DLD1 (cell line): ENCODE measurements around the gene TLE4.
"Not testable (repeated sequence)": the region's sequence is repeated elsewhere in the genome, so short reads cannot be mapped to it uniquely, and the experiment has no call there.

Experiments used
- in situ Hi-C: cut with HindIII; loops from 2 replicates; pipeline ENCODE4 v1.10.0; 2017; ENCODE audit warnings: low sequenced_read_pairs

The TLE4 gene

GRCh38 chr9:79598562-79599345, 27.0 kb downstream of the TLE4 start:
- in situ Hi-C loops: no loop called here

DNA sequence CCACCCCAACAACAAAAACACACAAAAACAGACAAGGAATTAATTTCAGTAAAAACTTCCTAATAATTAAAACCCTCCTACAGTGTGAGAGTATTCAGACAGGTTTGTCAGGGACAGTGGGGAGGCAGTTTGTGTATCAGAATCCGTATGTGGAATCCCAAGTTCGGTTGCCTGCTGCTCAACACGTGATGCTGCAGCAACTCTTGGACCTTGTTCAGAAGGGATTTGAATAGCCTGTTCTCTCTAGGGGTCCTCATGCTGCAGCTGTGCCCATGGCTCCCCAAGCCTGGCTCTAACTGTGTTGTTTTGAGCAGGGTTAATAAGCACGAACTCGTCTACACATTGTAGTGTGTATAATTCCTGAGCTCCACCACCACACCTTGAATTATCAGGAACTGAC, 28.7 kb downstream of the TLE4 start:
- in situ Hi-C loops: no loop called here

DNA sequence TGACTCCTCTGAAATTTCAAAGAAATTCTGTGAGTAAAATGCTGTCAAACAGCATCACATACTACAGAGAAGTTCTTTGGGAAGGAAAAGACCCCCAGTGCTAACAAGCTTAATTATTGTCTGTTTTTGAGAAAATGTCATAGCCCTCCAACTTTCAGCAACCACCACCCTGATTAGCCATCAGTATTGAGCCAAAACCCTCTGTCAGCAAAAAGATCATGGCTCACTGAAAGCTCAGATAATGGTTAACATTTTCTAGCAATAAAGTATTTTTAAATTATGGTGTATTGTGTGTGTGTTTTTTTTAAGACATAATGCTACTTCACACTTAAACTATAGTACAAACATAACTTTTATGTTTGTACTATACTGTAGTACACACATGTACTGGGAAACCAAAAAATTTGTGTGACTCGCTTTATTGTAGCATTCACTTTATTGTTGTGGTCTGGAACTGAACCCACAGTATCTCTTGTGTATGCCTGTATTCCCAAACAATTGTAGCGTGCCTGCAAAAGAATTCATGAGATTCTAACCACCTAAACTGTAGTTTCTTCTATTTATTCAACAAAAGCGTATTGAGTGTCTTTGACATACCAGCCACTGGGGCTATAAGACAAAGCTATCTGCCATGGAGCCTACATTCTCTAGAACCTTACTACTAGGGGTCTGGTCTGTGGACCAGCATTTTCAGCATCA, 31.6 kb downstream of the TLE4 start:
- in situ Hi-C loops: no loop called here

GRCh38 chr9:79604149-79604548, 32.4 kb downstream of the TLE4 start:
- in situ Hi-C loops: no loop called here

DNA sequence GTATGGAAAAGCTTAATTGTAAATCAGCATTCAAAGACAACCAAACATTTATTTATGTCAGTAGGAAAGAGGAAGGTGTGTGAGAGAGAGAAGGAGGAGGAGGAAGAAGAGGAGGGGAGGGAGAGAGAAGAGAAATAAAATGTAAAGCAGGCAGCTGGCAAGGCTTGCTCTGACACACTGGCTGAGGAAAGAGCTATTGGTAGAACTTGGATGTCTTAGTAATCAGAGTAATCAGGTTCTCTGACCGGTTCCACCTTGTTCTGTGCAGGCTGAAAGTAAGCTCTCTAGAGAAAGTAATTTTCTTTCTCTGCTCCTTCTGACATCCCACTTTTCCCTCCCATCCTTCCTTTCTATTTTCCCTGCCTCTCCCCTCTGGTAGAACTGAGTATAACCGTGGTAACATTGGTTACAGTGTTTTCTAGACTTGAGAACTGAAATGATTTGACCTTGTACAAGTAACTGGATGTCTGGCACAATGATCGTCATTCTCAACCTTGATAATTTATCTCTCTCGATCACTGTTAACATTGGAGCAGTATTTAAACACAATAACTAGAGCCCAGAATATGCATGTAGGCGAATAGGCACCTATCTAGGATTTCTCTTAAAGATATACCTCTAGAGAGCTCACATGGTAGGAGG, 33.3 kb downstream of the TLE4 start:
- in situ Hi-C loops: no loop called here

DNA sequence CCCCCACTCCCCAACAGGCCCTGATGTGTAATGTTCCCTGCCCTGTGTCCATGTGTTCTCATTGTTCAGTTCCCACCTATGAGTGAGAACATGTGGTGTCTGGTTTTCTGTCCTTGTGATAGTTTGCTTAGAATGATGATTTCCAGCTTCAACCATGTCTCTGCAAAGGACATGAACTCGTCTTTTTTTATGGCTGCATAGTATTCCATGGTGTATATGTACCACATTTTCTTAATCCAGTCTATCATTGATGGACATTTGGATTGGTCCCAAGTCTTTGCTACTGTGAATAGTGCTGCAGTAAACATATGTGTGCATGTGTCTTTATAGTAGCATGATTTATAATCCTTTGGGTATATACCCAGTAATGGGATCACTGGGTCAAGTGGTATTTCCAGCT, 34.8 kb downstream of the TLE4 start:
- in situ Hi-C loops: not testable (repeated sequence)

- in situ Hi-C loops: no loop called here
Observed at GRCh38 chr9:79609468-79610018, 37.8 kb downstream of the TLE4 start.

DNA sequence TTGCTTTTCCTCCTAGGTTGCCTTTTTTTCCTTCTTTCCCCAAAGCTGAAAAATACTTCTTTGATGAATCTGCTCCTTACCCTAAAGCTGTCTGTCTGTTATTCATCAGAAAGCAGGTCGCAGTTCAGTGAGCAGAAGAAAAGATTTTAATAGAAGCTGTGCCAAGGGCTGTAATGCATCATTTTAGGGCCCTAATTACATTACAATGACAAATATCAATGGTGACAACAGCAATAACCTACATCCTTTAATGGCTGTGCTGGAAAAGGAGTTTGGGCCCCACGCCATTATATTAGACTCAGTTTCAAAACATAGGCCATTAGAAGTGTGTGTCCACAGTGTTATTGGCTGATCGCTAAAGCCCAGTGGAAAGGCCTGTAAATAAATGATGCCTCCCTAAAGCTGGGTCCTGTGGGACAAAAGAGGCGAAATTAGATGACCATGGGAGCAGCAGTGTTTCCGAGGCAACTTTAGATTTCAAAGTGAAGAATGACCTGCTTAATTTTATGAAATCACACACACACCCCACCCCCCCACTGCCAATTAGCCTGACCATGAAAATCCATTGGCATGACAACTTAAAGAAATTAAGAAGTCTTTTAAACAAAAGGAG, 38.4 kb downstream of the TLE4 start:
- in situ Hi-C loops: no loop called here

GRCh38 chr9:79610791-79611614, 39.2 kb downstream of the TLE4 start:
- in situ Hi-C loops: no loop called here

DNA sequence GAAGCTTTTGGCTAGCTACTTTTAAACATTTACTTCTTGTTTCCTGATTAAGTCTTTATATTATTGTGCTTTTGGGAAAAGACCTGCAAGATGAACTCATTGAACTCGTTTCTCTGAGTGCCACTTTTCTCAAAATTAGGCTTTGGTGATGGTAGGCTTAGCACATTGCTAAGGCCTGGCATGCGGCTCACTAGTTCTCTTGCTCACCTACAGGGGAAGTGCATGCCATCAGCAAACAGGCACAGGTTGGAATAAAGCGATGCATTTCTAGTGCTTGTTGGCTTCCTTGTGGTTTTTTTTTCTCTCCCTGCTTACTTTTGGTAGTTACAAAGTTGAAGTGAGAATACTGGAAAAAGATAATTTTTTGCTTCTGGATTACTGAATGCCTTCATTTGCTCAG, 41.4 kb downstream of the TLE4 start:
- in situ Hi-C loops: no loop called here

DNA sequence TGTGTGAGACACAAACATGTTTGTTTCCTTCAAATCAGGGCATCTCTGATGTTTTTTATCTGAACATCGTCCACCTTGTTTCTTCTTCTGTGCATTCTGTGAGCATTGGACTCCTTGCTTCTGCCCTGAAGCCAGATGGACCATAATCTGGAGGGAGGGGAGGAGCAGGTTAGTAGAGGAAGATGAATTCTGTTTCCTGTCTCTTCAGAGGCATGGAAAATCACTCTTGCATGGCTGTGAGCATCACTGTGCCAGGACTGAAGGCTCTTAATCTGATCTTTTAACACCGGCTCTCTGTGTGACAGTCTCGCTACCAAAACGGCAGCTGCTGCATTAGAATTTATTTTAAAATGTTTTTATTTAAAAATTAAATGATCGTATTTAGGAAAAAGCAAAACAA, 43.3 kb downstream of the TLE4 start:
- in situ Hi-C loops: no loop called here

DNA sequence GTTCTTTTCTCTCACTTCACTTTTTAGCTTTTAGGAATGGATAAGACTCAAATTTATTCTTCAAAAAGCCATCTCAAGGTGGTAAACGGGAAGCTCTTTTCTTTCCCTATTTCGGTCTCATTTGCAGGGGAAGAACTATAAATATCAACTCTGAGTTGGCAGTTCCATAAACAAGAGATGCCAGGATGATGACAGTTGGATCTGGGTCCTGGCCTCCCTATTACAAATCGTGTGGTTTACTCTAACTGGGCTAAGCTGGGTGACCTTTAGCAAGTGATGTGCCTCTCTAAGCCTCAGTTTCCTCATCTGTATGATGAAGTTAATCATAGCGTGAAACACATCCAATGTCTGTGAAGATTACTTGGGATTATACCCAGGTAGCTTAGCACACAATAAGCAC, 44.2 kb downstream of the TLE4 start:
- in situ Hi-C loops: no loop called here

- in situ Hi-C loops: no loop called here
Observed at GRCh38 chr9:79616971-79617370, 45.2 kb downstream of the TLE4 start.

GRCh38 chr9:79617395-79617794, 45.6 kb downstream of the TLE4 start:
- in situ Hi-C loops: no loop called here

- in situ Hi-C loops: no loop called here
Observed at GRCh38 chr9:79619930-79620329, 48.2 kb downstream of the TLE4 start.

GRCh38 chr9:79621916-79622575, 50.3 kb downstream of the TLE4 start:
- in situ Hi-C loops: no loop called here

GRCh38 chr9:79623799-79624721, 52.3 kb downstream of the TLE4 start:
- in situ Hi-C loops: no loop called here

DNA sequence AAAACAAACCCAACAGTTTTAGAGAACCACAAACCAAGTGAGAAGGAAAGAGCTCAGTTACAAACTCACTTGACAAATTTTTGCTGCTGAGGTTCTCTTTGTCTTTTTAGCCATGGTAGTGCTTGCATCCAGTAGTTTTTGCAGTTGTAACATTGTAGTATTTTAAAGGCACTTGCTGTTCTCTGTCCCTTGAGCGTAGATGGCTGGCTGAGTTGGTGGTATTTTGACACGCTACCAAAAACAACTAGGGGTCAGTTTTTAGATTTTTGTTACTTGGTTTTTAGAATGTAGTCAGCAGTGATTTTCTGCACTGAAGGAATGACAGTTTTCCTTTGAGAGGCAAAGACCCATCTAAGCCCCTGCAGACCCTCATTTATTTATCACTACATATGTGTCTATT, 58.0 kb downstream of the TLE4 start:
- in situ Hi-C loops: no loop called here
